Heart right ventricle (tissue), 16 donors: ENCODE data around the gene CTNS. TPM values are rescaled to one million over a fixed set of nuclear protein-coding genes. Genes with fewer than 3 reads are reported as not detected.
A peak's percentile ranks its signal among the peaks of the same experiment; 100 is the strongest.

ENCODE experiments used
- ATAC-seq, 8 donors: fragments of 200-7000 bp; cut with Tn5 transposase; one replicate each; pipeline ENCODE4 v1.9.1; 2020; ENCODE audit warnings: mild to moderate bottlenecking in 8 of 8, moderate library complexity in 8 of 8, moderate number of reproducible peaks in 1 of 8
- DNase-seq, 2 donors: peaks; one replicate each; pipeline ENCODE4 v3.0.0-alpha.2; 2020
- H3K27ac ChIP-seq, 10 donors: fragments of 200-600 bp; sonication (generic) in 2 of 10; one replicate each; pipeline versions ENCODE4 v1.5.0 to v1.8.0; 2020 to 2022; ENCODE audit warnings: mild to moderate bottlenecking in 3 of 10
- H3K27me3 ChIP-seq, 7 donors: fragments of 200-600 bp; one replicate each; pipeline ENCODE4 v1.8.0; 2021 to 2022; ENCODE audit warnings: mild to moderate bottlenecking in 2 of 7
- H3K36me3 ChIP-seq, 9 donors: fragments of 200-600 bp; sonication (generic) in 1 of 9; one replicate each; pipeline versions ENCODE4 v1.5.0 to v1.8.0; 2020 to 2022; ENCODE audit warnings: mild to moderate bottlenecking in 2 of 9
- H3K4me1 ChIP-seq, 9 donors: fragments of 200-600 bp; sonication (generic) in 1 of 9; one replicate each; pipeline versions ENCODE4 v1.5.0 to v1.8.0; 2020 to 2022; ENCODE audit warnings: mild to moderate bottlenecking in 4 of 9
- H3K4me3 ChIP-seq, 10 donors: fragments of 200-600 bp; sonication (generic) in 2 of 10; one replicate each; pipeline versions ENCODE4 v1.5.0 to v1.8.0; 2020 to 2022; ENCODE audit warnings: mild to moderate bottlenecking in 7 of 10, moderate library complexity in 2 of 10
- H3K9me3 ChIP-seq, 11 donors: fragments of 200-600 bp in 10 of 11; sonication (generic) in 2 of 11; one replicate each; pipeline versions ENCODE4 v1.5.0 to v1.8.0; 2013 to 2022; ENCODE audit warnings: mild to moderate bottlenecking in 2 of 11, control low read depth in 1 of 11, moderate library complexity in 1 of 11
- WGBS, 2 donors: extraction: QIAGEN DNeasy Blood & Tissue Kit; methylation state at CpG; one replicate each; pipeline ENCODE4 v1.1.7; 2013; ENCODE audit warnings: inconsistent platforms in 1 of 2; 5-methylcytosine and 5-hydroxymethylcytosine counted together
- intact Hi-C, 10 donors: fragments of 100-400 bp; cut with DNase I; formaldehyde crosslinking; loops; one replicate each; pipeline versions ENCODE4 v1.11.1 to v1.14.2; 2022
- polyA plus RNA-seq, 2 donors: library from polyadenylated mRNA; stranded (reverse); fragments of 200-250 nt; gene quantifications; one replicate each; pipeline ENCODE4 v1.2.3, GENCODE V29; 2013
- total RNA-seq, 10 donors: library from RNA; stranded (reverse); fragmentation: NEBNext Ultra II Directional in 3 of 10; extraction: Animal tissue kit (Norgen Biotek cat#: 25700) in 3 of 10; gene quantifications; one replicate each; pipeline versions ENCODE4 v1.2.1 to v1.2.4, GENCODE V29; 2021 to 2023
- TF ChIP-seq, protein P1 (sequence below), 9 donors: fragments of 200-600 bp; sonication (generic) in 2 of 9; IDR thresholded peaks; one replicate each; pipeline versions ENCODE4 v1.5.0 to v1.8.0; 2021 to 2022; ENCODE audit warnings: antibody characterized with exemption in 9 of 9, mild to moderate bottlenecking in 5 of 9, moderate library complexity in 1 of 9
- donor health status: Arrhythmogenic right ventricular cardiomyopathy.
- donor health status: ischemic (EF 13 %, LVEDD 7.1; RV severe dilation, severe dysfunction).
- donor health status: healthy with polysubstance abuse.
- donor health status: DM: no; HTN: yes; CAD: no.
- donor health status: DM: no; HTN: no; CAD: no.
- donor health status: ischemic (EF 25% LVEDD 6.9; RV normal size, moderate dysfunction).
- donor health status: ischemic (EF 25% LVEDD 5.7; RV mildly dilated, moderate dysfunction).
- donor health status: healthy.
- donor health status: DM: yes; HTN: yes; CAD: no.
- donor health status: Ischemic cardiomyopathy.
- donor health status: ischemic (EF 35%, LVEDD 5.7; RV mildly dilated, moderate dysfunction).
- donor health status: nonischemic (EF 11% LVEDD 7.7; RV severe dilation, severe dysfunction).
- donor health status: DM: yes; HTN: yes; CAD: no.
- donor health status: PGD.
- donor health status: ischemic (EF 29% LVEDD 5.4; RV normal size, mild dysfunction).
- donor health status: nonischemic (EF 23%, LVEDD 6.1; RV moderate dilation, normal function).

Gene CTNS
- total and polyA plus RNA-seq, 12 donors = 5.2 to 11.8 (median 7.6) TPM

- no peak overlapping the region for H3K27ac ChIP-seq
- peaks cover 0 to 35% (median 16%) of the 10 kb centered on the region in 7 donors for H3K27me3 ChIP-seq
- ATAC-seq = peak in 2 of 8 donors; percentile 9 to 14
- no peaks in the 10 kb centered on the region for H3K9me3 ChIP-seq
- intact Hi-C loops = no loop called here
- no peaks in the 10 kb centered on the region for H3K4me1 ChIP-seq
- DNase-seq = no peak
- TF ChIP-seq, protein P1, sequence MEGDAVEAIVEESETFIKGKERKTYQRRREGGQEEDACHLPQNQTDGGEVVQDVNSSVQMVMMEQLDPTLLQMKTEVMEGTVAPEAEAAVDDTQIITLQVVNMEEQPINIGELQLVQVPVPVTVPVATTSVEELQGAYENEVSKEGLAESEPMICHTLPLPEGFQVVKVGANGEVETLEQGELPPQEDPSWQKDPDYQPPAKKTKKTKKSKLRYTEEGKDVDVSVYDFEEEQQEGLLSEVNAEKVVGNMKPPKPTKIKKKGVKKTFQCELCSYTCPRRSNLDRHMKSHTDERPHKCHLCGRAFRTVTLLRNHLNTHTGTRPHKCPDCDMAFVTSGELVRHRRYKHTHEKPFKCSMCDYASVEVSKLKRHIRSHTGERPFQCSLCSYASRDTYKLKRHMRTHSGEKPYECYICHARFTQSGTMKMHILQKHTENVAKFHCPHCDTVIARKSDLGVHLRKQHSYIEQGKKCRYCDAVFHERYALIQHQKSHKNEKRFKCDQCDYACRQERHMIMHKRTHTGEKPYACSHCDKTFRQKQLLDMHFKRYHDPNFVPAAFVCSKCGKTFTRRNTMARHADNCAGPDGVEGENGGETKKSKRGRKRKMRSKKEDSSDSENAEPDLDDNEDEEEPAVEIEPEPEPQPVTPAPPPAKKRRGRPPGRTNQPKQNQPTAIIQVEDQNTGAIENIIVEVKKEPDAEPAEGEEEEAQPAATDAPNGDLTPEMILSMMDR (IDR thresholded peaks at IDR 0.05) = no peak
- peaks cover 0 to 8% (median 0%) of the 10 kb centered on the region in 9 donors for H3K36me3 ChIP-seq
- H3K4me3 ChIP-seq = no peak overlapping the region
- 69 to 79% methylated on average over 11 to 12 of the region's 14 CpGs for WGBS, 2 donors
These were observed 52.3 kb downstream of the CTNS start for GRCh38 chr17:3688852-3689261.

DNA sequence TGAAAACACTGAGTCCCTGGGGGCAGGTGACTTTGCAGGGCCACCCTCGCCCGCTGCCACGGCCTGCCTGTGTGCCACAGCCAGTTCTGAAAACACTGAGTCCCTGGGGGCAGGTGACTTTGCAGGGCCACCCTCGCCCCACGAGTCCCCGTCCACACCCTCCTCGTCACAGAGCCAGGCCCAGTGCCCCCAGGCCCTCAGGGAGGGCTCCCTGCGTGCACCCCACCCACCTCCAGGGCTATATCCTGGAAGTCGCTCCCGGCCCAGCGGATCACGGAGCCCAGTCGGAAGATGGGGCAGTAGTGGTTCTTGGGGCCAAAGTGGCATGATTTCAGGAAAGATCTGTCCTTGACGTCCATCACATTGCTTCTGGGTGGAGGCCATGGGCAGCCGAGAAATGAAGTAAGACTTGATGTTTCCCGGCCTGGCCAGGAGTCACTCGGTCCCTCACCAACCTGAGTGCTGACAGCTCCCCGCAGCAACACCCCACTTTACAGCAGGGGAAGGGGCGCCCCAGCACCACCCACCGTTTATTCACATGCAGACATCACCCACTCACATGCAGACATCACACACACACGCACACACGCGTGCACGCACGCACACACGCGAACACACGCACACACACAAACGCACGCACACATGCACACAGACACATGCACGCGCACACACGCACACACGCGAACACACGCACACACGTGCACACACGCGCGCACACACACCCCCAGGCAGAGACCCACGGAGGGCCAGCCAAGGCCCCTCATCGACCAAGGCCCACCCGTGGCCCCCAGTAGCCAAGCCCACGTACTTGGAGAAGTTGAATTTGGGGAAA, 52.9 kb downstream of the CTNS start:
- DNase-seq (no peak), ATAC-seq (peak in 1 of 8 donors; percentile 21)
- Histone ChIP-seq H3K4me3 (no peak overlapping the region), H3K27ac (no peak overlapping the region), H3K4me1 (peaks cover 0 to 2% (median 0%) of the 10 kb centered on the region in 9 donors), H3K36me3 (peaks cover 0 to 8% (median 0%) of the 10 kb centered on the region in 9 donors), H3K27me3 (peaks cover 0 to 29% (median 13%) of the 10 kb centered on the region in 7 donors), H3K9me3 (no peaks in the 10 kb centered on the region)
- TF ChIP-seq, protein P1 (IDR thresholded peaks at IDR 0.05) = no peak
- WGBS, 2 donors = 87 to 88% methylated on average over 41 to 44 of the region's 44 CpGs
- intact Hi-C loops = no loop called here

- TF ChIP-seq, protein P1 (IDR thresholded peaks at IDR 0.05) = no peak
- peaks cover 0 to 10% (median 6%) of the 10 kb centered on the region in 9 donors for H3K4me1 ChIP-seq
- H3K4me3 ChIP-seq = no peak overlapping the region
- ATAC-seq = no peak
- no peaks in the 10 kb centered on the region for H3K9me3 ChIP-seq
- H3K36me3 ChIP-seq = peaks cover 0 to 8% (median 0%) of the 10 kb centered on the region in 9 donors
- no peak overlapping the region for H3K27ac ChIP-seq
- 64 to 70% methylated on average over 22 of the region's 22 CpGs for whole genome bisulfite sequencing, 2 donors
- DNase-seq = no peak
- intact Hi-C loops = no loop called here
- H3K27me3 ChIP-seq = peaks cover 0 to 29% (median 18%) of the 10 kb centered on the region in 7 donors
These were observed 53.6 kb downstream of the CTNS start for GRCh38 chr17:3690094-3690715.

GRCh38 chr17:3691617-3692067, 55.1 kb downstream of the CTNS start:
- no peaks in the 10 kb centered on the region for H3K9me3 ChIP-seq
- H3K4me3 ChIP-seq = no peak overlapping the region
- DNase-seq = no peak
- no peak overlapping the region for H3K27ac ChIP-seq
- peaks cover 0 to 8% (median 0%) of the 10 kb centered on the region in 9 donors for H3K36me3 ChIP-seq
- peaks cover 0 to 22% (median 17%) of the 10 kb centered on the region in 9 donors for H3K4me1 ChIP-seq
- TF ChIP-seq, protein P1 (IDR thresholded peaks at IDR 0.05) = no peak
- intact Hi-C loops = no loop called here
- WGBS, 2 donors = 70 to 76% methylated on average over 16 of the region's 16 CpGs
- no peak for ATAC-seq
- peaks cover 0 to 40% (median 30%) of the 10 kb centered on the region in 7 donors for H3K27me3 ChIP-seq
